ENCODE results near the gene SEPTIN3.

The SEPTIN3 gene

DNA sequence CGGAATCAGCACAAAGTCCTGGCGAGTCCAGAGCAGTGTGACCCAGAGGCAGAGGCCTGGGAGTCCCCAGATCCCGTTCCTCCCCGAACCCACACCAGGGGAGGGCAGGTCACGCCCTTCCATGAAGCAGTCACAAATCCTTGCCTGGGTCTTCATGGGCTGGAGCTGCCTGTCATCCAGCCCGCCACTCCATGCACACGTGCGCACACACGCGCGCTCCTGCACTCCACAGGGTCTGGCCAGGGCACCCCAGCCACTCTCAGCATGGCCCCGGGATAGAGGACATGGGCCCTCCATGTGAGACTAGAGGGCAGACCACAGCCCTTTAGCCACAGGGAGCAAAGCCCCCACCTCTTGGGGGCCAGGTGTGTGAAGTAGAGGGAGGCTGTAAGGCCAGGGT lies 36.9 kb upstream of the SEPTIN3 start:
- Histone ChIP-seq H3K4me3 (ENCODE audit: low read depth, low read length) (no peak overlapping the region), H3K36me3 (ENCODE audit: control insufficient read depth, insufficient read depth, low read length) (peaks cover 2% of the 10 kb centered on the region), H3K4me1 (ENCODE audit: control insufficient read depth, insufficient read depth, low read length) (no peaks in the 10 kb centered on the region), H3K9me3 (ENCODE audit: control insufficient read depth, insufficient read depth, low read length) (no peaks in the 10 kb centered on the region), H3K9ac (ENCODE audit: low read depth, low read length) (no peak overlapping the region), H3K27me3 (ENCODE audit: control insufficient read depth, insufficient read depth, low read length) (peaks cover 3% of the 10 kb centered on the region)

DNA sequence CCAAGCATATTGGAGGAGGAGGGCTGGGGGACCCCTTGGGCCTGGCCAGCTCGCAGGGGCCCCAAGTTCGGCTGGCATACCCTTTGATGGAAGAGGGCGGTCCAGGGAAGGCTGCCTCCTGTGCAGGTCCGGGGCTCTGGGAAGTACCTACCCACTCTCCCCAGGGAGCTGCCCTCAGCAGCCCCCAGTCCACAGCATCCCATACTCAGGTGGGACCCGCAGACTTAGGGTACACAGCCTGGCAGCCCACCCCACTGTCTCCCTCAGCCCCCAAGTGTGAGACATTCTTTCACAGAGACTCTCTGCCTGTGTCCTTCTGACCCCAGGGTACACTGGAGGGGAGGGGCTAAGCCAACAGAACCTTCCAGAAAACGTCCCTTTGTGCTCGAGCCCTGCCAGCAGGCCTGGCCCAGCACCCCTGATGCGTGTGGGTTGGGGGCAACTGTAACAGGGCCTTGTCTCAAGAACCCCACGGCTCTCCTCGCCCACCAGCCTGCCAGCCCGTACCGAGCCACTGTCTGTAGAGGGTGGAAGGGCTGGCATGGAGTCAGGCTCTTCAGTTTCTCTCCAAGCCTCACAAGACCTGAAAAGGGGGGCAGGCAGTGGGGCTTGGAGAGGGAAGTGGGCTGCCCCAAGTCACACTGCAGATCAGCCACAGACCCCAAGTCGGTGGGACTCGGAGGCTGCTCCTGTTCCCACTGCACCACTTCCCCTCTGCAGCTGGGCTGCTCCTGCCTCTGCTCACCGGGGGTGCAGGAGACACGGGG lies 35.6 kb upstream of the SEPTIN3 start:
- Histone ChIP-seq H3K36me3 (ENCODE audit: control insufficient read depth, insufficient read depth, low read length) (peaks cover 2% of the 10 kb centered on the region), H3K4me1 (ENCODE audit: control insufficient read depth, insufficient read depth, low read length) (no peaks in the 10 kb centered on the region), H3K27me3 (ENCODE audit: control insufficient read depth, insufficient read depth, low read length) (no peaks in the 10 kb centered on the region), H3K9ac (ENCODE audit: low read depth, low read length) (no peak overlapping the region), H3K9me3 (ENCODE audit: control insufficient read depth, insufficient read depth, low read length) (no peaks in the 10 kb centered on the region), H3K4me3 (ENCODE audit: low read depth, low read length) (no peak overlapping the region)

DNA sequence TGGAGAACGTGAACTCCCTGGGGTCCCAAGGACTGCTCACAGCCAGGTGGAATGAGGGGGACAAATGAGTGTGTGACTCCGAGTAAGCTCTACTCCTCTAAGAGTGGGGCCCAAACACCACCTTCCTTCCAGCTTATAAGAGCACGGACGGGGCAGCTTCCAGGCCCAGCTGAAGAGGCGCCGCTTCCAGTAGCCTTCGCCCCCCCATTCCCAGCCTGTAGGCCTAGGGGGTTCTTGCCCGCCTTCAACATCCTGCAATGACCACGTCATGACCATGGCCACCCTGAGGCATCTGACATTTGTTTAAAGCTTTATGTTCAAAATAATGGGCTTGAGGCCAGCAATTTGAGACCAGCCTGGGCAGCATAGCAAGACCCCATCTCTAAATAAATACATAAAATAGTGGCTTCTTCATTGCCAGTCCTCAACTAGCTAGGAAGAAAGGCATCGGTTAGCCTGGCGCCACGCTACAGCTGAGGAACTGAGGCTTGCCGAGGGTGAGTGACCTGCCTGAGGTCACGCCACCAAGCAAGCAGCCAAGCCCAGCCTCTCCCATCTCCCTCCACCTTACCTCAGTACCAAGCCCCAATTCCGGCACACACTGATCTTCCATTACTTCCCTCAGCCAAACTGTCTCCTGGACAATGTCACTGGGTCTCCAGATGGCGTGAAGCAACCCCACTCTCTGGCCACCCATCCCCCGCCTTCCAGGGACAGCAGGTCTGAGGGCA lies 34.8 kb upstream of the SEPTIN3 start:
- H3K27me3 ChIP-seq (ENCODE audit: control insufficient read depth, insufficient read depth, low read length), result no peaks in the 10 kb centered on the region
- H3K9ac ChIP-seq (ENCODE audit: low read depth, low read length), result no peak overlapping the region
- no peak overlapping the region for H3K4me3 ChIP-seq (ENCODE audit: low read depth, low read length)
- H3K4me1 ChIP-seq (ENCODE audit: control insufficient read depth, insufficient read depth, low read length), result no peaks in the 10 kb centered on the region
- no peaks in the 10 kb centered on the region for H3K9me3 ChIP-seq (ENCODE audit: control insufficient read depth, insufficient read depth, low read length)
- peaks cover 5% of the 10 kb centered on the region for H3K36me3 ChIP-seq (ENCODE audit: control insufficient read depth, insufficient read depth, low read length)

- Histone ChIP-seq H3K27me3 (ENCODE audit: control insufficient read depth, insufficient read depth, low read length) (no peaks in the 10 kb centered on the region), H3K9me3 (ENCODE audit: control insufficient read depth, insufficient read depth, low read length) (no peaks in the 10 kb centered on the region), H3K36me3 (ENCODE audit: control insufficient read depth, insufficient read depth, low read length) (peaks cover 7% of the 10 kb centered on the region), H3K4me3 (ENCODE audit: low read depth, low read length) (no peak overlapping the region), H3K4me1 (ENCODE audit: control insufficient read depth, insufficient read depth, low read length) (no peaks in the 10 kb centered on the region), H3K9ac (ENCODE audit: low read depth, low read length) (no peak overlapping the region)
These were observed 34.3 kb upstream of the SEPTIN3 start for GRCh38 chr22:41935015-41935351.

DNA sequence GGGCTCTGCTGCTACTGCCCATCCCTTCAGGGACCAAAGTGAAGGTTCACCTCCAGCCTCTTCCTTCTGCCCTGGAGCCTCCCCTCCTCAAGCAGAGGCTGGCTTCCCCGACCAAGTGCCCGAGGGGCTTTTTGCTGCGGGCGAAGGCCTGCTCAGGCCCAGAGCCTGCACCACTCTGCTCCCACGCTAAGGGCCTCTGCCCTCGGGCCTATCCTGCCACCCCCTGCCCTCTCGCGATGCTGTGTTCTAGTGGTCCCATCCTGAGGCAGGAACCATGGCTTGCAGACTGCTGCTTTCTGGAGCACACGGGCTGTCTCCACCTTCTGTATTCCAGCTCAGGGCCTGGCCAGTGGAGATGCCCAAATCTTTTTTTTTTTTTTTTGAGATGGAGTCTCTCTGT lies 33.7 kb upstream of the SEPTIN3 start:
- H3K4me1 ChIP-seq (ENCODE audit: control insufficient read depth, insufficient read depth, low read length), result no peaks in the 10 kb centered on the region
- H3K4me3 ChIP-seq (ENCODE audit: low read depth, low read length), result no peak overlapping the region
- no peak overlapping the region for H3K9ac ChIP-seq (ENCODE audit: low read depth, low read length)
- H3K27me3 ChIP-seq (ENCODE audit: control insufficient read depth, insufficient read depth, low read length), result no peaks in the 10 kb centered on the region
- H3K9me3 ChIP-seq (ENCODE audit: control insufficient read depth, insufficient read depth, low read length), result no peaks in the 10 kb centered on the region
- peaks cover 9% of the 10 kb centered on the region for H3K36me3 ChIP-seq (ENCODE audit: control insufficient read depth, insufficient read depth, low read length)

GRCh38 chr22:41936894-41937169 lies 32.4 kb upstream of the SEPTIN3 start:
- Histone ChIP-seq H3K4me3 (ENCODE audit: low read depth, low read length) (no peak overlapping the region), H3K4me1 (ENCODE audit: control insufficient read depth, insufficient read depth, low read length) (no peaks in the 10 kb centered on the region), H3K9me3 (ENCODE audit: control insufficient read depth, insufficient read depth, low read length) (no peaks in the 10 kb centered on the region), H3K27me3 (ENCODE audit: control insufficient read depth, insufficient read depth, low read length) (no peaks in the 10 kb centered on the region), H3K36me3 (ENCODE audit: control insufficient read depth, insufficient read depth, low read length) (peaks cover 13% of the 10 kb centered on the region), H3K9ac (ENCODE audit: low read depth, low read length) (no peak overlapping the region)

DNA sequence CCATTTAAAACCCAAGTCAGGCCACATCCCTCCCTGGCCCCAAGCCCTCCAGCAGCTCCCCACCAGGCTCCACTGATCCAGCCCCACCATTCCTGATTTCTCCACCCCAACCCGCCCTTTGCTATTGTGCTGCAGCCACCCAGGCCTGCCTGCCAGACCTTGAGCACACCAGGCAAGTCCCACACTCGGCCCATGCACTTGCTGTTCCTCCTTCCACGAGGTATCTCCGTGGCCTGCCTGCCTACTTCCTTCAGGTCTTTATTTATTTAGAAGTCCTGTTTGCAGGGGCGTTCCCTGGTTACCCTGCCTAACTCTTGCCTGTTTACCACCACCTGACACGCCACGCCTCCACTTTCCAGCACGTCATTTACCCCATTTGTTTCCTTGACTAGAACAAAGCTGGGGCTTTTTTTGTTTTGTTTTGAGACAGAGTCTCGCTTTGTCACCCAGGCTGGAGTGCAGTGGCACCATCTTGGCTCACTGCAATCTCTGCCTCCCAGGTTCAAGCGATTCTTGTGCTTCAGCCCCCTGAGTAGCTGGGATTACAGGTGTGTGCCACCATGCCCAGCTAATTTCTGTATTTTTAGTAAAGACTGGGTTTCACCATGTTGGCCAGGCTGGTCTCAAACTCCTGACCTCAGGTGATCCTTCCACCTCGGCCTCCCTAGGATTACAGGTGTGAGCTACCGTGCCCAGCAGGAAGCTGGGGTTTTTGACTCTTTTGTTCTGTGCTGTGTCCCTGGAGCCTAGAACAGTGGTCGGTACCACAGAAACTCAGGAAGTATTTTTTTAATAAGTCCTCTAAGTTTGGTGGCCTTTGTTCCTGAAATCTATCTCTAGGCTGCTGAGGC lies 29.0 kb upstream of the SEPTIN3 start:
- H3K9me3 ChIP-seq (ENCODE audit: control insufficient read depth, insufficient read depth, low read length), result no peaks in the 10 kb centered on the region
- H3K27me3 ChIP-seq (ENCODE audit: control insufficient read depth, insufficient read depth, low read length), result no peaks in the 10 kb centered on the region
- no peaks in the 10 kb centered on the region for H3K4me1 ChIP-seq (ENCODE audit: control insufficient read depth, insufficient read depth, low read length)
- H3K4me3 ChIP-seq (ENCODE audit: low read depth, low read length), result no peak overlapping the region
- H3K9ac ChIP-seq (ENCODE audit: low read depth, low read length), result no peak overlapping the region
- H3K36me3 ChIP-seq (ENCODE audit: control insufficient read depth, insufficient read depth, low read length), result peaks cover 27% of the 10 kb centered on the region

DNA sequence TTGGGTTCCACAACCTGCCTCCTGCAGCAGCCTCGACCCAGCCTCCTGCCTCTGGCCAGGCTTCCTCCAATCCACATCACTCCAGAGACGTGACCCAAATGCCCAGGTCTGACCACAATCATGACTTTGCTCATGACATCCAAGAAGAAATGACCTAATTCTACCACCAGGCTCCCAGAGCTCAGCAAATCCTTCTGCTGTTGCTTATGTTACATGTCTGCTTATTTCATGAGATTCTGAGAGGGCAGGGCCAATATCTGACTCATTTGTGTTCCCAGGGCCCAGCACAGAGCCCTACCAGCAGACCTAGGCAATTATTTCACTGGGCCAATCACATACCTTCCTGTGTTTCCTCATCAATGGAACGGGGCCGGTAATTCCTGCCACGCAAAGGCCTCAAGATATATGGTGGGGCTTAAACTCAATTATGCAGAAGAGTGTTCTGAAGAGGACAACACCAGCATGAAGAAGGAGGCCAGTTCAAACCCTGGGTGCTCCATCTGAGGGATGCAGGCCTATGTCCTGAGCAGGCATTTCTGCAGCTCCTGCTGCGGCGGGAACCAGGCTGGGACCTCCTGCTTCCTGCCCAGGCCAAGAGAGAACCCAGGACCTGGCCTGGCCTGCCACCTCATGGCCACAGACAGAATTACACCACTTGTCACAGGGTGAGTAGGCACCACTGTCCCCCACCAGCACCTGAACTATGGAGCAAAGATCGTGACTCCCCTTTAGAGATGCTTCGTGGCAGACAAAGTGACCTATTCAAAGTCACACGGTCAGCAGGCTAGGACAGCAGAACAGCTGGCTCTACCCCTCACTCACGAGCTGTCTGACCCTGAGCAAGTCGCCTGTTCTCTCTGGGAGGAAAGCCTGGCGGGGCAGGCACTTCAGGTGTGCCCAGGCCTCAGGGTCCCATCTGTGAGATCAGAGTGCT lies 28.1 kb upstream of the SEPTIN3 start:
- Histone ChIP-seq H3K4me3 (ENCODE audit: low read depth, low read length) (no peak overlapping the region), H3K27me3 (ENCODE audit: control insufficient read depth, insufficient read depth, low read length) (no peaks in the 10 kb centered on the region), H3K4me1 (ENCODE audit: control insufficient read depth, insufficient read depth, low read length) (peaks cover 3% of the 10 kb centered on the region), H3K36me3 (ENCODE audit: control insufficient read depth, insufficient read depth, low read length) (peaks cover 27% of the 10 kb centered on the region), H3K9me3 (ENCODE audit: control insufficient read depth, insufficient read depth, low read length) (no peaks in the 10 kb centered on the region), H3K9ac (ENCODE audit: low read depth, low read length) (no peak overlapping the region)

DNA sequence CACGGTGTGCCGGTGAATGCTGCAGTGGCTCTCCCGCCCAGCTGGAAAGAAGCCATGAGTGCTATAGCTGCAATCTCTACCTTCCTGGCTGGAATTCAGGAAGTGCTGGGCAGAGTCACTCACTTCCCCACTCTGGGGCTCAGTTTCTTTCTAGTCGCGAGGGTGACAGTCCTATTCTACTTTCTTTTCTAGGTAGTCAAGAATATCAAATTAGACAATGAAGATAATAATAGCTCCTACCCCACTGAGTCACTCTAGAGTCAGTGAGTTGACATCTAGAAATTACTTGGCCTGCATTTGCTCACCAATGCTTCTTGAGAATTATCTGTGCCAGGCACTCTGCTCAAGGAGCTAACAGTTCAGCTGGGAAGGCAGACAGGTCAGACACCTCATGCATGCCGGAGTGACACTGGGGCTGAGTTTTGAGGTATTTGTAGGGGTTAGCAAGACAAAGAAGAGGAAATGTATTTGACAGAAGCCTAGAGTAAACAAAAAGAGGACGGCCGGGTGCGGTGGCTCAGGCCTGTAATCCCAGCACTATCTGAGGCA lies 25.5 kb upstream of the SEPTIN3 start:
- H3K36me3 ChIP-seq (ENCODE audit: control insufficient read depth, insufficient read depth, low read length), result peaks cover 25% of the 10 kb centered on the region
- no peaks in the 10 kb centered on the region for H3K27me3 ChIP-seq (ENCODE audit: control insufficient read depth, insufficient read depth, low read length)
- H3K9ac ChIP-seq (ENCODE audit: low read depth, low read length), result no peak overlapping the region
- H3K9me3 ChIP-seq (ENCODE audit: control insufficient read depth, insufficient read depth, low read length), result no peaks in the 10 kb centered on the region
- H3K4me1 ChIP-seq (ENCODE audit: control insufficient read depth, insufficient read depth, low read length), result peaks cover 3% of the 10 kb centered on the region
- no peak overlapping the region for H3K4me3 ChIP-seq (ENCODE audit: low read depth, low read length)

- H3K4me3 ChIP-seq (ENCODE audit: low read depth, low read length), result peak within 1 kb of the TSS; percentile 87
- H3K27me3 ChIP-seq (ENCODE audit: control insufficient read depth, insufficient read depth, low read length), result no peaks in the 10 kb centered on the region
- peaks cover 3% of the 10 kb centered on the region for H3K4me1 ChIP-seq (ENCODE audit: control insufficient read depth, insufficient read depth, low read length)
- H3K36me3 ChIP-seq (ENCODE audit: control insufficient read depth, insufficient read depth, low read length), result peaks cover 14% of the 10 kb centered on the region
- peak within 1 kb of the TSS; percentile 79 for H3K9ac ChIP-seq (ENCODE audit: low read depth, low read length)
- H3K9me3 ChIP-seq (ENCODE audit: control insufficient read depth, insufficient read depth, low read length), result no peaks in the 10 kb centered on the region
These were observed 22.4 kb upstream of the SEPTIN3 start, which contains the start of gene CENPM for GRCh38 chr22:41946629-41947423. TSS of gene CENPM (minus strand) at chr22:41947152. CDS start at chr22:41947076, 76 bp downstream.
